ENCODE data around the gene SPINK14. TPM values are rescaled to one million over a fixed set of nuclear protein-coding genes. Genes with fewer than 3 reads are reported as not detected.

The SPINK14 gene
- total and polyA plus RNA-seq, 4 donors, result not detected

DNA sequence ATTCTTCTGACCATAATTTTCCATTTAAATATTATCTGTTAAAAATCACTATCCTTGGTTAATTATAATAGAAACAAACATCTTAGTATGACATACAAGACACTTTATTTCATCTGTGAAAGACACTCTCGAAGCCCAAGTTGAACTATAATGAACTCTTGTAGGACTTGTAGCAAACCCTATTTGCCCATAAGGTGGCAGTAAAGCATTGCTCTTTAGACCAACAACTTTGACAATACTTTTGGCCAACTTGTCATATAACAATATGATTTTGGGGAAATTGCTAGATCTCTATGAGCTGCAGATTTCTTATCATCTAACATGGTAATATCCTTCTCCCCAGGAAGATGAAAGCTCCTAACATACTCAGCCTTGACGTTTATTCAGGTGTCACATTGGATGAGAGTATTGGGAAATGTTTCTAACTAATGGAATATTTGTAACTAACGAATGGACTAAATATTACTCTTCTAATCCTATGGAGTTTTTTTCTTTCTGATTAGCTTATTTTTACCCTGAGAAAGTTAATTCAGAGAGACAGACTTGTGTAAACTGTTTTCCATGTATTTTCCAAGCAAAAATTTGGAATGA lies 11.0 kb downstream of the SPINK14 start:
- H3K4me1 ChIP-seq (ENCODE audit: control insufficient read depth in 4 of 4, insufficient read depth in 4 of 4, low read length in 3 of 4), result no peaks in the 10 kb centered on the region
- H3K36me3 ChIP-seq (ENCODE audit: control insufficient read depth in 4 of 4, insufficient read depth in 3 of 4, low read depth in 1 of 4, low read length in 3 of 4), result no peaks in the 10 kb centered on the region
- 35% methylated on average over 3 of the region's 3 CpGs for WGBS
- no peak overlapping the region for H3K4me3 ChIP-seq (ENCODE audit: low read depth in 1 of 3, low read length in 3 of 3)
- no peak overlapping the region for H3K9ac ChIP-seq (ENCODE audit: low read depth in 1 of 2, low read length in 2 of 2)
- H3K27me3 ChIP-seq (ENCODE audit: control insufficient read depth in 4 of 4, insufficient read depth in 4 of 4, low read length in 3 of 4), result no peaks in the 10 kb centered on the region
- no peak overlapping the region for H3K27ac ChIP-seq (ENCODE audit: low read depth in 1 of 2, low read length in 2 of 2)
- no peak for DNase-seq (ENCODE audit: low spot score)
- no peaks in the 10 kb centered on the region for H3K9me3 ChIP-seq (ENCODE audit: control insufficient read depth in 4 of 4, low read length in 3 of 4)
- no peak for TF ChIP-seq HNF4G (IDR thresholded peaks at IDR 0.05)
- TF ChIP-seq EGR1 (IDR thresholded peaks at IDR 0.05; ENCODE audit: low read depth in 2 of 2), result no peak
- TF ChIP-seq, protein P1, sequence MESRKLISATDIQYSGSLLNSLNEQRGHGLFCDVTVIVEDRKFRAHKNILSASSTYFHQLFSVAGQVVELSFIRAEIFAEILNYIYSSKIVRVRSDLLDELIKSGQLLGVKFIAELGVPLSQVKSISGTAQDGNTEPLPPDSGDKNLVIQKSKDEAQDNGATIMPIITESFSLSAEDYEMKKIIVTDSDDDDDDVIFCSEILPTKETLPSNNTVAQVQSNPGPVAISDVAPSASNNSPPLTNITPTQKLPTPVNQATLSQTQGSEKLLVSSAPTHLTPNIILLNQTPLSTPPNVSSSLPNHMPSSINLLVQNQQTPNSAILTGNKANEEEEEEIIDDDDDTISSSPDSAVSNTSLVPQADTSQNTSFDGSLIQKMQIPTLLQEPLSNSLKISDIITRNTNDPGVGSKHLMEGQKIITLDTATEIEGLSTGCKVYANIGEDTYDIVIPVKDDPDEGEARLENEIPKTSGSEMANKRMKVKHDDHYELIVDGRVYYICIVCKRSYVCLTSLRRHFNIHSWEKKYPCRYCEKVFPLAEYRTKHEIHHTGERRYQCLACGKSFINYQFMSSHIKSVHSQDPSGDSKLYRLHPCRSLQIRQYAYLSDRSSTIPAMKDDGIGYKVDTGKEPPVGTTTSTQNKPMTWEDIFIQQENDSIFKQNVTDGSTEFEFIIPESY (IDR thresholded peaks at IDR 0.05), result no peak
- TF ChIP-seq JUND (IDR thresholded peaks at IDR 0.05), result no peak
- TF ChIP-seq RXRA (IDR thresholded peaks at IDR 0.05), result peak; percentile 68 to 84
- TF ChIP-seq HNF4A (conservative IDR thresholded peaks at IDR 0.05), result peak in 1 of 2 donors; percentile 16
- TF ChIP-seq RAD21 (IDR thresholded peaks at IDR 0.05), result peak; percentile 95 to 96
- TF ChIP-seq, protein P2, sequence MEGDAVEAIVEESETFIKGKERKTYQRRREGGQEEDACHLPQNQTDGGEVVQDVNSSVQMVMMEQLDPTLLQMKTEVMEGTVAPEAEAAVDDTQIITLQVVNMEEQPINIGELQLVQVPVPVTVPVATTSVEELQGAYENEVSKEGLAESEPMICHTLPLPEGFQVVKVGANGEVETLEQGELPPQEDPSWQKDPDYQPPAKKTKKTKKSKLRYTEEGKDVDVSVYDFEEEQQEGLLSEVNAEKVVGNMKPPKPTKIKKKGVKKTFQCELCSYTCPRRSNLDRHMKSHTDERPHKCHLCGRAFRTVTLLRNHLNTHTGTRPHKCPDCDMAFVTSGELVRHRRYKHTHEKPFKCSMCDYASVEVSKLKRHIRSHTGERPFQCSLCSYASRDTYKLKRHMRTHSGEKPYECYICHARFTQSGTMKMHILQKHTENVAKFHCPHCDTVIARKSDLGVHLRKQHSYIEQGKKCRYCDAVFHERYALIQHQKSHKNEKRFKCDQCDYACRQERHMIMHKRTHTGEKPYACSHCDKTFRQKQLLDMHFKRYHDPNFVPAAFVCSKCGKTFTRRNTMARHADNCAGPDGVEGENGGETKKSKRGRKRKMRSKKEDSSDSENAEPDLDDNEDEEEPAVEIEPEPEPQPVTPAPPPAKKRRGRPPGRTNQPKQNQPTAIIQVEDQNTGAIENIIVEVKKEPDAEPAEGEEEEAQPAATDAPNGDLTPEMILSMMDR (IDR thresholded peaks at IDR 0.05; ENCODE audit: low read depth, low read length, missing input control), result peak; percentile 79
- TF ChIP-seq, protein P3, sequence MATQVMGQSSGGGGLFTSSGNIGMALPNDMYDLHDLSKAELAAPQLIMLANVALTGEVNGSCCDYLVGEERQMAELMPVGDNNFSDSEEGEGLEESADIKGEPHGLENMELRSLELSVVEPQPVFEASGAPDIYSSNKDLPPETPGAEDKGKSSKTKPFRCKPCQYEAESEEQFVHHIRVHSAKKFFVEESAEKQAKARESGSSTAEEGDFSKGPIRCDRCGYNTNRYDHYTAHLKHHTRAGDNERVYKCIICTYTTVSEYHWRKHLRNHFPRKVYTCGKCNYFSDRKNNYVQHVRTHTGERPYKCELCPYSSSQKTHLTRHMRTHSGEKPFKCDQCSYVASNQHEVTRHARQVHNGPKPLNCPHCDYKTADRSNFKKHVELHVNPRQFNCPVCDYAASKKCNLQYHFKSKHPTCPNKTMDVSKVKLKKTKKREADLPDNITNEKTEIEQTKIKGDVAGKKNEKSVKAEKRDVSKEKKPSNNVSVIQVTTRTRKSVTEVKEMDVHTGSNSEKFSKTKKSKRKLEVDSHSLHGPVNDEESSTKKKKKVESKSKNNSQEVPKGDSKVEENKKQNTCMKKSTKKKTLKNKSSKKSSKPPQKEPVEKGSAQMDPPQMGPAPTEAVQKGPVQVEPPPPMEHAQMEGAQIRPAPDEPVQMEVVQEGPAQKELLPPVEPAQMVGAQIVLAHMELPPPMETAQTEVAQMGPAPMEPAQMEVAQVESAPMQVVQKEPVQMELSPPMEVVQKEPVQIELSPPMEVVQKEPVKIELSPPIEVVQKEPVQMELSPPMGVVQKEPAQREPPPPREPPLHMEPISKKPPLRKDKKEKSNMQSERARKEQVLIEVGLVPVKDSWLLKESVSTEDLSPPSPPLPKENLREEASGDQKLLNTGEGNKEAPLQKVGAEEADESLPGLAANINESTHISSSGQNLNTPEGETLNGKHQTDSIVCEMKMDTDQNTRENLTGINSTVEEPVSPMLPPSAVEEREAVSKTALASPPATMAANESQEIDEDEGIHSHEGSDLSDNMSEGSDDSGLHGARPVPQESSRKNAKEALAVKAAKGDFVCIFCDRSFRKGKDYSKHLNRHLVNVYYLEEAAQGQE (IDR thresholded peaks at IDR 0.05), result no peak
- no peak for TF ChIP-seq FOXA2 (IDR thresholded peaks at IDR 0.05)

DNA sequence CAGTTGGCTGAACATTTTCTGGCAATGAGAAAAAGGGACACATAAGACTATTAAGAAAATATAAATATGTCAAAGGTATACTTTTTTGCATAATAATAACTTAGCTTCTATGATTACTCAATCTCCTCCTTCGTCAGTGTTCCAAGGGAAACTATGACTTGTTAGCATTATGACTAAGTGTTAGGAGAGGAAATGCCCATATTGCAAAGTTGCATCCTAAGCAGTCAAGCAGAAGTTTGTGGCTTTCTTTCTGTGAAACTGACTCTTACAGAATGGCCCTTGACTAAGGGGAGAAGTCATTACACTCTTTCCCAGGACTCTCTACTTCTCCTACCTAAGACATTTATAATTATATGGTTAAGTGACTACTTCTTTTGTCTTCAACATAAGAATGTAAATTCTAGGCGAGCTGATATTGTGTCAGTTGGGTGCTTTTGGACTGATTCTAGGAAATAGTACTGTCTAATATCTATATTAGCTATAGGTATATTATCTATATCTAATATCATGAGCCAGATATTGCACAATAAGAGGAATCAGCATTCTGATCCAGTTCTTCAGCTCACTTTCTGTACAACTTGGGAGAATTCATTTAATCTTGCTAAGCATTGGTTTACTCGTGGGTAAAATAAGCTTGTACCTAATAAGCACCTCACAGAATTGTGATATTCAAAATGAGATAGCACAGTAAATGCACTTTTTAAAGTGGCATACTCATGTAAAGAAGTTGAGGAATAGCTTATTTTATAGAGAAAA lies 18.1 kb downstream of the SPINK14 start:
- Histone ChIP-seq H3K27me3 (ENCODE audit: control insufficient read depth in 4 of 4, insufficient read depth in 4 of 4, low read length in 3 of 4) (no peaks in the 10 kb centered on the region), H3K9ac (ENCODE audit: low read depth in 1 of 2, low read length in 2 of 2) (no peak overlapping the region), H3K36me3 (ENCODE audit: control insufficient read depth in 4 of 4, insufficient read depth in 3 of 4, low read depth in 1 of 4, low read length in 3 of 4) (no peaks in the 10 kb centered on the region), H3K9me3 (ENCODE audit: control insufficient read depth in 4 of 4, low read length in 3 of 4) (no peaks in the 10 kb centered on the region), H3K4me1 (ENCODE audit: control insufficient read depth in 4 of 4, insufficient read depth in 4 of 4, low read length in 3 of 4) (no peaks in the 10 kb centered on the region), H3K4me3 (ENCODE audit: low read depth in 1 of 3, low read length in 3 of 3) (no peak overlapping the region), H3K27ac (ENCODE audit: low read depth in 1 of 2, low read length in 2 of 2) (no peak overlapping the region)
- TF ChIP-seq, protein P4, sequence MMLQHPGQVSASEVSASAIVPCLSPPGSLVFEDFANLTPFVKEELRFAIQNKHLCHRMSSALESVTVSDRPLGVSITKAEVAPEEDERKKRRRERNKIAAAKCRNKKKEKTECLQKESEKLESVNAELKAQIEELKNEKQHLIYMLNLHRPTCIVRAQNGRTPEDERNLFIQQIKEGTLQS (IDR thresholded peaks at IDR 0.05), result no peak
- TF ChIP-seq JUND (IDR thresholded peaks at IDR 0.05), result peak in 1 of 2 donors; percentile 32
- no peak for TF ChIP-seq SP1 (IDR thresholded peaks at IDR 0.05)
- WGBS, result 79% methylated on average over 3 of the region's 3 CpGs
- no peak for DNase-seq (ENCODE audit: low spot score)
